OCI-LY7 (cell line): Measurements from ENCODE around the gene RAPGEF2. TPM values are rescaled to one million over a fixed set of nuclear protein-coding genes. Genes with fewer than 3 reads are reported as not detected.

Experiments used
- BruUV-seq: library from RNA; stranded (reverse); fragments of 400-500 nt; replicated peaks from 2 replicates; lab custom pipeline; 2021; lab: Mats Ljungman, UMichigan
- CTCF ChIA-PET: fragments of 300-600 bp; sonication (Branson Sonifier 250); formaldehyde crosslinking; loops from one replicate; lab custom pipeline; 2022; ENCODE audit warnings: antibody characterized with exemption; ENCODE audit not compliant: unreplicated experiment; lab: Charles Lee
- POLR2A ChIA-PET: fragments of 300-600 bp; sonication (Branson Sonifier 250); formaldehyde crosslinking; loops from one replicate; lab custom pipeline; 2022; ENCODE audit warnings: antibody characterized with exemption; lab: Charles Lee
- DNase-seq: peaks from one replicate; pipeline ENCODE4 v3.0.0-alpha.2; 2015; ENCODE audit warnings: low spot score
- H2AFZ ChIP-seq: fragments of 200-600 bp; sonication (generic), shearing (Covaris generic); 2 replicates; pipeline ENCODE4 v1.6.1; 2014; ENCODE audit warnings: mild to moderate bottlenecking, antibody characterized with exemption, low read length, moderate library complexity
- H3K27ac ChIP-seq: fragments of 200-600 bp; sonication (generic); 2 replicates; pipeline ENCODE4 v1.5.1; 2014; ENCODE audit warnings: mixed run types, low read depth, mild to moderate bottlenecking, moderate library complexity, low read length, inconsistent platforms; ENCODE audit not compliant: poor library complexity, severe bottlenecking
- H3K36me3 ChIP-seq: fragments of 200-600 bp; sonication (generic); 2 replicates; pipeline ENCODE4 v1.6.1; 2014; ENCODE audit warnings: mild to moderate bottlenecking, antibody characterized with exemption, low read length, moderate library complexity, mixed read lengths; ENCODE audit not compliant: insufficient read depth
- H3K4me1 ChIP-seq: fragments of 200-600 bp; sonication (generic); 2 replicates; pipeline ENCODE4 v1.5.1; 2014; ENCODE audit warnings: mild to moderate bottlenecking, low read length; ENCODE audit not compliant: insufficient read depth, poor library complexity, severe bottlenecking
- H3K4me2 ChIP-seq: fragments of 200-600 bp; sonication (generic); 2 replicates; pipeline ENCODE4 v1.6.1; 2014; ENCODE audit warnings: mild to moderate bottlenecking, low read length
- H3K4me3 ChIP-seq: fragments of 200-600 bp; sonication (generic); 2 replicates; pipeline ENCODE4 v1.5.1; 2014; ENCODE audit warnings: mild to moderate bottlenecking, low read depth, low read length; ENCODE audit not compliant: poor library complexity, severe bottlenecking
- H3K79me2 ChIP-seq: fragments of 200-600 bp; sonication (generic); 2 replicates; pipeline ENCODE4 v1.6.1; 2016; ENCODE audit warnings: low read depth, mild to moderate bottlenecking, low read length, moderate library complexity, mixed read lengths; ENCODE audit not compliant: insufficient read depth
- H3K9me2 ChIP-seq: fragments of 200-600 bp; sonication (generic); 2 replicates; pipeline ENCODE4 v1.6.1; 2016; ENCODE audit warnings: mild to moderate bottlenecking, low read length, mixed read lengths; ENCODE audit not compliant: insufficient read depth
- H3K9me3 ChIP-seq: fragments of 200-600 bp; sonication (generic); 2 replicates; pipeline ENCODE4 v1.6.1; 2014; ENCODE audit warnings: mild to moderate bottlenecking, mixed run types, low read length, mixed read lengths
- H4K20me1 ChIP-seq: fragments of 200-600 bp; sonication (generic); 2 replicates; pipeline ENCODE4 v1.6.1; 2014; ENCODE audit warnings: mild to moderate bottlenecking, antibody characterized with exemption, low read length, moderate library complexity, mixed read lengths; ENCODE audit not compliant: insufficient read depth
- EZH2phosphoT487 ChIP-seq: fragments of 200-600 bp; sonication (generic); IDR thresholded peaks from 2 replicates; pipeline ENCODE4 v1.6.1; 2018; ENCODE audit warnings: low read depth, borderline replicate concordance, mild to moderate bottlenecking, mixed run types, antibody characterized with exemption, low read length, moderate library complexity, mixed read lengths
- intact Hi-C: fragments of 100-400 bp; cut with micrococcal nuclease; formaldehyde crosslinking; loops from one replicate; pipeline ENCODE4 v1.10.0; 2022; ENCODE audit not compliant: unreplicated experiment
- total RNA-seq, 2 experiments: library from RNA; depleted of rRNA in 1 of 2; stranded (reverse); fragments of >200 nt in 1 of 2; shearing (Covaris generic) in 1 of 2; gene quantifications; 2 replicates each; pipeline ENCODE4 v1.2.3, GENCODE V29; 2014 to 2022
- TF ChIP-seq, protein P1 (sequence below): fragments of 200-600 bp; sonication (generic); conservative IDR thresholded peaks from 2 replicates; pipeline ENCODE4 v1.5.1; 2014; ENCODE audit warnings: mild to moderate bottlenecking, antibody characterized with exemption, low read length, moderate library complexity, mixed read lengths

The RAPGEF2 gene
- total RNA-seq, 2 experiments from 2014 or later: 4.6 to 6.5 TPM

DNA sequence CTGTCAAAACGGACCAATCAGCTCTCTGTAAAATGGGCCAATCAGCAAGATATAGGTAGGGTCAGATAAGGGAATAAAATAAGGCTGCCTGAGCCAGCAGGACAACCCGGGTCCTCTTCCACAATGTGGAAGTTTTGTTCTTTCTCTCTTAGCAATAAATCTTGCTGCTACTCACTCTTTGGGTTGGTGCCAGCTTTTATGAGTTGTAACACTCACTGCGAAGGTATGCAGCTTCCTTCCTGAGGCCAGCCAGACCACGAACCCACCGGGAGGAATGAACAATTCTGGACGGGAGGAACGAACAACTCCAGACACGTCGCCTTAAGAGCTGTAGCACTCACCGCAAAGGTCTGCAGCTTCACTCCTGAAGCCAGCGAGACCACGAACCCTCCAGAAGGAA, 287.8 kb downstream of the RAPGEF2 start:
- no peaks in the 10 kb centered on the region for H3K9me2 ChIP-seq
- no peaks in the 10 kb centered on the region for H4K20me1 ChIP-seq
- DNase-seq: no peak
- intact Hi-C loops: no loop called here
- H3K36me3 ChIP-seq: no peaks in the 10 kb centered on the region
- no peaks in the 10 kb centered on the region for H3K4me1 ChIP-seq
- H3K4me2 ChIP-seq: no peak overlapping the region
- H3K79me2 ChIP-seq: no peaks in the 10 kb centered on the region
- ChIA-PET POLR2A (interaction anchor here (0.6 kb wide), 2 partner anchors 107 to 111 kb away, joined by 3 read pairs; no protein-coding TSS in a partner anchor), CTCF (no interaction called here)
- no TSS peak for BruUV-seq
- H3K27ac ChIP-seq: no peak overlapping the region
- H3K9me3 ChIP-seq: no peaks in the 10 kb centered on the region
- H3K4me3 ChIP-seq: no peak overlapping the region
- H2AFZ ChIP-seq: no peak overlapping the region
- TF ChIP-seq EZH2phosphoT487: no peak
- TF ChIP-seq, protein P1, sequence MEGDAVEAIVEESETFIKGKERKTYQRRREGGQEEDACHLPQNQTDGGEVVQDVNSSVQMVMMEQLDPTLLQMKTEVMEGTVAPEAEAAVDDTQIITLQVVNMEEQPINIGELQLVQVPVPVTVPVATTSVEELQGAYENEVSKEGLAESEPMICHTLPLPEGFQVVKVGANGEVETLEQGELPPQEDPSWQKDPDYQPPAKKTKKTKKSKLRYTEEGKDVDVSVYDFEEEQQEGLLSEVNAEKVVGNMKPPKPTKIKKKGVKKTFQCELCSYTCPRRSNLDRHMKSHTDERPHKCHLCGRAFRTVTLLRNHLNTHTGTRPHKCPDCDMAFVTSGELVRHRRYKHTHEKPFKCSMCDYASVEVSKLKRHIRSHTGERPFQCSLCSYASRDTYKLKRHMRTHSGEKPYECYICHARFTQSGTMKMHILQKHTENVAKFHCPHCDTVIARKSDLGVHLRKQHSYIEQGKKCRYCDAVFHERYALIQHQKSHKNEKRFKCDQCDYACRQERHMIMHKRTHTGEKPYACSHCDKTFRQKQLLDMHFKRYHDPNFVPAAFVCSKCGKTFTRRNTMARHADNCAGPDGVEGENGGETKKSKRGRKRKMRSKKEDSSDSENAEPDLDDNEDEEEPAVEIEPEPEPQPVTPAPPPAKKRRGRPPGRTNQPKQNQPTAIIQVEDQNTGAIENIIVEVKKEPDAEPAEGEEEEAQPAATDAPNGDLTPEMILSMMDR: no peak

DNA sequence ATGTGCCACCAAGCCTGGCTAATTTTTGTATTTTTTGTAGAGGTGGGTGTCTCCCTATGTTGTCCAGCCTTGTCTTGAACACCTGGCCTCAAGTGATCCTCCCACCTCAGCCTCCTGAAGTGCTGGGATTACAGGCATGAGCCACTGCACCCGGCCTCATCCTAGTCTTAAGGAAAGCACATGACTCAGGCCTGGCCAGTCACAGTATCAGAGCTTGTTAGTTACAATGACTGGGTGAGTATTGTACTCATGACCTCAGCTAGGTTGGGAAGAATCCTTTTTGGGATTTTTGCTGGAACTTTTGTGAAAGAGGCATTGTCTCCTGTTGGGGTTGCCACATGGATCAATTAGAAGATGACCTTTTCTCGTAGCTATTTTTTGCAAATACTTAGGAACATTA, 292.8 kb downstream of the RAPGEF2 start:
- DNase-seq: no peak
- H3K36me3 ChIP-seq: no peaks in the 10 kb centered on the region
- no peak overlapping the region for H3K4me3 ChIP-seq
- no peak overlapping the region for H2AFZ ChIP-seq
- no TSS peak for BruUV-seq
- H3K27ac ChIP-seq: no peak overlapping the region
- H3K79me2 ChIP-seq: no peaks in the 10 kb centered on the region
- intact Hi-C loops: no loop called here
- no peak overlapping the region for H3K4me2 ChIP-seq
- H3K4me1 ChIP-seq: no peaks in the 10 kb centered on the region
- H3K9me3 ChIP-seq: no peaks in the 10 kb centered on the region
- ChIA-PET CTCF (no interaction called here), POLR2A (no interaction called here)
- no peaks in the 10 kb centered on the region for H3K9me2 ChIP-seq
- TF ChIP-seq, protein P1: no peak
- TF ChIP-seq EZH2phosphoT487: no peak
- H4K20me1 ChIP-seq: no peaks in the 10 kb centered on the region

DNA sequence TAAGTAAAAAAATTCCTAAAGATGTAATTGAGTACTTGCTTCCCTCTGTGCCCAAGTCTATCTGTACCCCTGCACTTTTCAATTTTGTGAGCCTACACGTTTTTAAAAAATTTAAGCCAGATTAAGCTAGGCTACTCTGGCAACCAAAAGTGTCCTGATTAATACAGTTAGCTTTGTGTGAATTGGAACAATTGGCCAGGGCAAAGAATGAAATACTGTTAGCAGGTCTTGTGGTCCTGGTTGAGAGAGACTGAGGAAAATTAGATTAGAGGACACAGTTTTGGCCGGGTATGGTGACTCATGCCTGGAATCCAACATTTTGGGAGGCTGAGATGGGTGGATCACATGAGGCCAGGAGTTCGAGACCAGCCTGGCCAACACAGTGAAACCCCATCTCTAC, 293.3 kb downstream of the RAPGEF2 start:
- POLR2A ChIA-PET: no interaction called here
- no peak for DNase-seq
- no peak overlapping the region for H3K4me3 ChIP-seq
- no peak overlapping the region for H2AFZ ChIP-seq
- CTCF ChIA-PET: no interaction called here
- H3K36me3 ChIP-seq: no peaks in the 10 kb centered on the region
- H4K20me1 ChIP-seq: no peaks in the 10 kb centered on the region
- H3K9me3 ChIP-seq: no peaks in the 10 kb centered on the region
- intact Hi-C loops: no loop called here
- H3K79me2 ChIP-seq: no peaks in the 10 kb centered on the region
- no peak for TF ChIP-seq EZH2phosphoT487
- TF ChIP-seq, protein P1: no peak
- BruUV-seq: no TSS peak
- H3K27ac ChIP-seq: no peak overlapping the region
- H3K4me1 ChIP-seq: no peaks in the 10 kb centered on the region
- no peak overlapping the region for H3K4me2 ChIP-seq
- H3K9me2 ChIP-seq: no peaks in the 10 kb centered on the region
